ENCODE measurements around the gene CNTNAP4.

The CNTNAP4 gene

DNA sequence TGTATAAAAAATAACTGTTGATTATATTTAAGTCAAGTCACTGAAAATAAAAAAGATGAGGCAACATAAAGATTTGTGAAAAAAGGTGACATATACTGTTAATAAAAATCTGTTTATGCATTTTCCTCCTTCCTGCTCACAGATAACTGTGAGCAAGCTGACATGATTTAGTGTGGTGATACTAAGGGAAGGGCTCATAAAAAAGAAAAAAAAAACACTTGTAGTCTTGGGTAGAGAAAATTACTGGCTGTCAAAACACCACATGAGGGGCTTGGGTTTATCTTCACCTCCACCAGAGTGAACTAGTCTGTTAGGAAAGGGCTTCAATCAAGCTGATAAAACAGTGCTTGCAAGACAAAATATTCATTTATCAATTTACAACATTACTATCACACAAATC is 247.6 kb downstream of the CNTNAP4 start:
- H3K27me3 Mint-ChIP-seq: no peaks in the 10 kb centered on the region

GRCh38 chr16:76527244-76527643 is 250.0 kb downstream of the CNTNAP4 start:
- Mint-ChIP-seq H3K9me3 (ENCODE audit: low read depth) (no peaks in the 10 kb centered on the region), H3K4me1 (ENCODE audit: low read depth) (no peaks in the 10 kb centered on the region), H3K4me3 (no peak overlapping the region), H3K27me3 (no peaks in the 10 kb centered on the region), H3K36me3 (no peaks in the 10 kb centered on the region), H3K27ac (no peak overlapping the region)

More for the DNA sequence above, 247.6 kb downstream of the CNTNAP4 start:
- Mint-ChIP-seq H3K9me3 (ENCODE audit: low read depth) (no peaks in the 10 kb centered on the region), H3K36me3 (no peaks in the 10 kb centered on the region), H3K4me3 (no peak overlapping the region), H3K4me1 (ENCODE audit: low read depth) (no peaks in the 10 kb centered on the region), H3K27ac (no peak overlapping the region)

DNA sequence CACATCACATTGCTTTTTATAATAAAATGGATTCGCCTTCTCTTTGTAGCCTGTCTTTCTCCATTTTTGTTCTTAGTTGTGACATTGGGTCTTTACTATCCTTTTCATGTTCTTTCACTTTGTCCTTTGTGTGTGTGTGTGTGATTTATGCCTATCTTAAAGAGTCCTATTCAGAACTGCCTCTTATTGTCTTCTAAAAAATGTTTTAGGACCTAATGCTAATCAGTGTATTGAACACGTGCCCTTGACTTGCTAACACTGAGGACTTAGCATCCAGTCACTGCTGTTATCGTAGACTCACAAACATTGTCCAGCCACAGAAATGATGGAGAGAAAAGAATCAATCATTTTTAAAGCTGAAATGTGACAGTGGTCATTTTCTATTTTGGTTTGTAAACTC is 251.9 kb downstream of the CNTNAP4 start:
- Mint-ChIP-seq H3K27ac (no peak overlapping the region), H3K36me3 (no peaks in the 10 kb centered on the region), H3K9me3 (ENCODE audit: low read depth) (no peaks in the 10 kb centered on the region), H3K4me3 (no peak overlapping the region), H3K4me1 (ENCODE audit: low read depth) (no peaks in the 10 kb centered on the region), H3K27me3 (no peaks in the 10 kb centered on the region)

- H3K27ac Mint-ChIP-seq: no peak overlapping the region
- H3K9me3 Mint-ChIP-seq (ENCODE audit: low read depth): no peaks in the 10 kb centered on the region
- no peaks in the 10 kb centered on the region for H3K4me1 Mint-ChIP-seq (ENCODE audit: low read depth)
- H3K27me3 Mint-ChIP-seq: no peaks in the 10 kb centered on the region
- no peaks in the 10 kb centered on the region for H3K36me3 Mint-ChIP-seq
- H3K4me3 Mint-ChIP-seq: no peak overlapping the region
Measured at GRCh38 chr16:76531236-76531635, 254.0 kb downstream of the CNTNAP4 start.

- Mint-ChIP-seq H3K27me3 (no peaks in the 10 kb centered on the region), H3K4me1 (ENCODE audit: low read depth) (no peaks in the 10 kb centered on the region), H3K9me3 (ENCODE audit: low read depth) (no peaks in the 10 kb centered on the region), H3K27ac (no peak overlapping the region), H3K4me3 (no peak overlapping the region), H3K36me3 (no peaks in the 10 kb centered on the region)
Measured at GRCh38 chr16:76532188-76532973, 255.2 kb downstream of the CNTNAP4 start.

- no peaks in the 10 kb centered on the region for H3K9me3 Mint-ChIP-seq (ENCODE audit: low read depth)
- no peaks in the 10 kb centered on the region for H3K36me3 Mint-ChIP-seq
- H3K27ac Mint-ChIP-seq: no peak overlapping the region
- H3K4me1 Mint-ChIP-seq (ENCODE audit: low read depth): no peaks in the 10 kb centered on the region
- no peaks in the 10 kb centered on the region for H3K27me3 Mint-ChIP-seq
- H3K4me3 Mint-ChIP-seq: no peak overlapping the region
Measured at GRCh38 chr16:76539609-76540008, 262.4 kb downstream of the CNTNAP4 start.

DNA sequence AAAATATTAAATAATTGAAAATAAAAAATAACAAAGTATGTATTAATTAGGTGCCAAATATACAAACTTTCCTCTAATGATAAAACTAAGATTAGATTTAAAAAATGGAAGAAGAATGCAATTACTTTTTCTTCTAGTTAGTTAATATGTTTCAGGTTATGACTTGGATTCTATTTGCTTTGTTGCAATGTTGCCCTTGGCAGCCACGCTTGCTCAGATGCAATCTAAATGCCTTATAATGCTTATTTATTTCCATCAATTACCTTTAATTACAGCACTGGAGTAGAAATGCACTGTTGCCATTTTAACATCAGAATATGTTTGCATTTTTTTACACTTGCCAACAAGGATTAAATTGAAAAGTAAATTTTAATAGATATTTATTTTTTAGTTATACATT is 263.9 kb downstream of the CNTNAP4 start:
- no peaks in the 10 kb centered on the region for H3K36me3 Mint-ChIP-seq

DNA sequence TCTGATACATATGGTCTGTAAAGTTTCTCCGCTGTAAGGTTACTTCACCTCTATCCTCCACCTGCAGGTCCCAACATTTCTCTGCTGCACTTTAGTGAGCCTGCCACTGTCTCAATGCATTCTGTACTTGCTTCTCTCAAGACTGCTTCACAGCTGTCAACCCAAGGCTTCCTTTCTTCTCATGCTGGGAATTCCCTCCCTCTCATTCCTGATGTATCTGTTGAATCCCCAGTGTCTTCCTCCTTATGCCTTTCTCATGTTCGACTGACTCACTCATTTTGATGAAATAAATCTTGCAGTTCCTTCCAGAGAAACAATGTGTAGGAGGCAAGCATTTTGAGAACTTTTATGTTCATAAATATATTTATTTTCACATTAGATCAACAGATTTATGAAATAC is 288.3 kb downstream of the CNTNAP4 start:
- no peaks in the 10 kb centered on the region for H3K27me3 Mint-ChIP-seq
- H3K27ac Mint-ChIP-seq: no peak overlapping the region
- no peaks in the 10 kb centered on the region for H3K36me3 Mint-ChIP-seq
- H3K4me3 Mint-ChIP-seq: no peak overlapping the region
- no peaks in the 10 kb centered on the region for H3K9me3 Mint-ChIP-seq (ENCODE audit: low read depth)
- no peaks in the 10 kb centered on the region for H3K4me1 Mint-ChIP-seq (ENCODE audit: low read depth)

More for the DNA sequence above, 263.9 kb downstream of the CNTNAP4 start:
- Mint-ChIP-seq H3K4me3 (no peak overlapping the region), H3K27me3 (no peaks in the 10 kb centered on the region), H3K4me1 (ENCODE audit: low read depth) (no peaks in the 10 kb centered on the region), H3K9me3 (ENCODE audit: low read depth) (no peaks in the 10 kb centered on the region), H3K27ac (no peak overlapping the region)

DNA sequence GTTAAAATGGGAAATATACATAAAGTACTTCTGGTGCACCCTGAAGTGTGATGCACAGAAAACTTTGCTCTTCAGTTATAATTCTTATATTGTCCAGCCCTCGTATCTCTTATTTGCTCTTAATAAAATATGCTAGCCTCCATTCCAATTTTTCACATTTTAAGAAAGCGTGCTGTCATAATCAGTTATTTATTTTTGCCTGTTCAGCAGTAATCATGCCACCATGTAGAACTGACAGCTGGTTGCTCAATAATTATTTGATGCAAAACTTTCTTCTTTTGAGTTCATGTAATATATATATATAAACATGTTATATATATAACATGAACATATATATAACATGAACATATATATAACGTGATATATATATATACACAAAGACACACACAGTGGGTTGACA is 294.6 kb downstream of the CNTNAP4 start:
- Mint-ChIP-seq H3K36me3 (no peaks in the 10 kb centered on the region), H3K4me1 (ENCODE audit: low read depth) (no peaks in the 10 kb centered on the region), H3K4me3 (no peak overlapping the region)

DNA sequence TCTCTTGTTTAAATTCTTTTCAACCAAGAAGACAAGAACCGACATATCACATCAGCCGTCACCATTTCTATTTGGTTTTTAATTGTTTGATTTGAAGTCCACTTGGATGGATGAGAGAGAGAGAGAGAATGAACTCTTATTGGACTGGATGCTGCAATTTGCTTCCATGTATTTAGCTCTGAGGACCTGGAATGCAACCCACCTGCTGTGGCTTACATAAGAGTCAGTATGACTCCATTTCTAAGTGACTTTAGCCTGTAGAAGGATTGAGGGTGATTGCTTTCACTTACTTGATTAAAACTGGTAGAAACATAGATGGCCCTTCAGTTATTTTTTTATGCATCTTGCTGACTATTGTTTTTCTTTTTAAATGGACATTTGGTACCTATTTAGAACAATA is 296.1 kb downstream of the CNTNAP4 start:
- Mint-ChIP-seq H3K36me3 (no peaks in the 10 kb centered on the region), H3K27me3 (no peaks in the 10 kb centered on the region), H3K9me3 (ENCODE audit: low read depth) (peaks cover 3% of the 10 kb centered on the region), H3K27ac (no peak overlapping the region), H3K4me1 (ENCODE audit: low read depth) (no peaks in the 10 kb centered on the region), H3K4me3 (no peak overlapping the region)

More for the DNA sequence above, 294.6 kb downstream of the CNTNAP4 start:
- Mint-ChIP-seq H3K27ac (no peak overlapping the region), H3K27me3 (no peaks in the 10 kb centered on the region), H3K9me3 (ENCODE audit: low read depth) (peaks cover 3% of the 10 kb centered on the region)

- H3K27me3 Mint-ChIP-seq: no peaks in the 10 kb centered on the region
- no peak overlapping the region for H3K27ac Mint-ChIP-seq
- H3K9me3 Mint-ChIP-seq (ENCODE audit: low read depth): peaks cover 3% of the 10 kb centered on the region
- no peaks in the 10 kb centered on the region for H3K36me3 Mint-ChIP-seq
- H3K4me3 Mint-ChIP-seq: no peak overlapping the region
- H3K4me1 Mint-ChIP-seq (ENCODE audit: low read depth): no peaks in the 10 kb centered on the region
Measured at GRCh38 chr16:76574651-76575050, 297.4 kb downstream of the CNTNAP4 start.

GRCh38 chr16:76576526-76576925 is 299.3 kb downstream of the CNTNAP4 start:
- peaks cover 3% of the 10 kb centered on the region for H3K9me3 Mint-ChIP-seq (ENCODE audit: low read depth)
- H3K4me3 Mint-ChIP-seq: no peak overlapping the region
- H3K4me1 Mint-ChIP-seq (ENCODE audit: low read depth): no peaks in the 10 kb centered on the region
- no peak overlapping the region for H3K27ac Mint-ChIP-seq
- no peaks in the 10 kb centered on the region for H3K27me3 Mint-ChIP-seq
- H3K36me3 Mint-ChIP-seq: no peaks in the 10 kb centered on the region

GRCh38 chr16:76577003-76577402 is 299.8 kb downstream of the CNTNAP4 start:
- Mint-ChIP-seq H3K4me3 (no peak overlapping the region), H3K27ac (no peak overlapping the region), H3K36me3 (no peaks in the 10 kb centered on the region), H3K9me3 (ENCODE audit: low read depth) (peaks cover 6% of the 10 kb centered on the region), H3K4me1 (ENCODE audit: low read depth) (no peaks in the 10 kb centered on the region), H3K27me3 (no peaks in the 10 kb centered on the region)

DNA sequence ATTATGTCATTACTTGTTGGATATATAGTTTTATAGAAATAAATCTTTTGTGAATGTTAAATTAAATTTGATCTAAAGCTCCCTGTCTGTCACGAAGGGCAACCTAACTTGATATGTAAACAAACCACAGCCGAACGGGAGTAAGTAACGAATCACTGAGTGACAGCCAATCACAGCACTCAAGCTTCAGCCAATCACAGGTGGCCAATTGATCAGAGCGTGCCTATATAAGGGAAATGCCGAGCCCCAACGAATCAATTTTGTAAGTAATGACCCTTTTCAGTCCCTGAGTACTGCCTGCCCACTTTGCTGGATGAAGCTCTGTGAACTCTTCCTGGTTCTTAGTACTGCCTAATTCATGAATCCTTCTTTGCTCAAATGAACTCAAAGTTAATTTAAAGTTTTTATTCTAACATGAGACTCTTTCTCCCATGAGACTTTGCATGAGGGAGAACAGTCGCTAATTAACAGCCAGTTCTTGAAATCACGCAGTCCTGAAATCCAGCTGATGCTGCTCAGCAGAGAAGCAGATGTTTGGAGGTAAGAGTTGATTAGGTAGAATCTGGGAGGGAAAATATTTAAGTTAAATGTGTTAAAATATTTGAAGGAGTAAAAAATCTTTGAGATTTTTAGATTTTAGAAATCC is 302.2 kb downstream of the CNTNAP4 start:
- Mint-ChIP-seq H3K4me1 (ENCODE audit: low read depth) (no peaks in the 10 kb centered on the region), H3K9me3 (ENCODE audit: low read depth) (peaks cover 15% of the 10 kb centered on the region), H3K36me3 (no peaks in the 10 kb centered on the region), H3K4me3 (no peak overlapping the region), H3K27me3 (peaks cover 1% of the 10 kb centered on the region), H3K27ac (no peak overlapping the region)

- Mint-ChIP-seq H3K27me3 (peaks cover 1% of the 10 kb centered on the region), H3K4me1 (ENCODE audit: low read depth) (no peaks in the 10 kb centered on the region), H3K27ac (no peak overlapping the region), H3K4me3 (no peak overlapping the region), H3K36me3 (no peaks in the 10 kb centered on the region), H3K9me3 (ENCODE audit: low read depth) (peaks cover 12% of the 10 kb centered on the region)
Measured at GRCh38 chr16:76583466-76583865, 306.3 kb downstream of the CNTNAP4 start.

- Mint-ChIP-seq H3K9me3 (ENCODE audit: low read depth) (peaks cover 12% of the 10 kb centered on the region), H3K27me3 (peaks cover 1% of the 10 kb centered on the region), H3K27ac (no peak overlapping the region), H3K4me1 (ENCODE audit: low read depth) (no peaks in the 10 kb centered on the region), H3K36me3 (no peaks in the 10 kb centered on the region), H3K4me3 (no peak overlapping the region)
Measured at GRCh38 chr16:76583945-76584344, 306.7 kb downstream of the CNTNAP4 start.

Data from activated naive CD8-positive, alpha-beta T cell (primary cell).